Colon (tissue), 2 donors: ENCODE data around the gene PILRA.
"Not testable (repeated sequence)": the region's sequence is repeated elsewhere in the genome, so short reads cannot be mapped to it uniquely, and the experiment has no call there.

Source experiments
- FAIRE-seq: peaks from 2 replicates; lab custom pipeline; 2012; peaks lifted over from hg19 to GRCh38; lab: Jason Lieb, UNC
- donor health status: control.
- donor health status: control.

Gene PILRA

GRCh38 chr7:100434297-100435144, 61.2 kb downstream of the PILRA start:
- FAIRE-seq: no peak

GRCh38 chr7:100435401-100436304, 62.4 kb downstream of the PILRA start:
- no peak for FAIRE-seq

GRCh38 chr7:100437150-100438100, 64.1 kb downstream of the PILRA start:
- no peak for FAIRE-seq

- no peak for FAIRE-seq
Observed at GRCh38 chr7:100438172-100438571, 64.9 kb downstream of the PILRA start.

GRCh38 chr7:100438731-100439130, 65.4 kb downstream of the PILRA start:
- not testable (repeated sequence) for FAIRE-seq

- FAIRE-seq: not testable (repeated sequence)
Observed at GRCh38 chr7:100439244-100439643, 66.0 kb downstream of the PILRA start.

- FAIRE-seq: no peak
Observed at GRCh38 chr7:100441641-100442535, 68.6 kb downstream of the PILRA start.

- no peak for FAIRE-seq
Observed at GRCh38 chr7:100443096-100443840, 70.0 kb downstream of the PILRA start.

- no peak for FAIRE-seq
Observed at GRCh38 chr7:100444311-100445278, 71.3 kb downstream of the PILRA start.

- no peak for FAIRE-seq
Observed at GRCh38 chr7:100446040-100446439, 72.8 kb downstream of the PILRA start.

GRCh38 chr7:100447363-100447762, 74.1 kb downstream of the PILRA start:
- not testable (repeated sequence) for FAIRE-seq

- FAIRE-seq: no peak
Observed at GRCh38 chr7:100449190-100449795, 76.0 kb downstream of the PILRA start.
